Thyroid gland (tissue), 4 donors: Measurements from ENCODE around the gene THSD7A.

Experiments
- CTCF ChIP-seq, 6 experiments: fragments of 200-600 bp in 3 of 6; fragments of 450-650 bp in 3 of 6; sonication (generic) in 3 of 6; IDR thresholded peaks; one replicate each; pipeline ENCODE4 v1.5.1; 2016 to 2019; ENCODE audit warnings: antibody characterized with exemption in 6 of 6, mild to moderate bottlenecking in 2 of 6, inconsistent platforms in 1 of 6, moderate library complexity in 1 of 6
- POLR2A ChIP-seq, 2 donors: fragments of 450-650 bp; IDR thresholded peaks; one replicate each; pipeline ENCODE4 v1.6.1; 2017; ENCODE audit warnings: antibody characterized with exemption in 2 of 2, mild to moderate bottlenecking in 2 of 2, moderate library complexity in 1 of 2

GRCh38 chr7:11833431-11833830 is 1.4 kb upstream of the THSD7A start:
- no peak for TF ChIP-seq CTCF (IDR thresholded peaks at IDR 0.05)
- no peak for TF ChIP-seq POLR2A (IDR thresholded peaks at IDR 0.05)
